NCI-H82 (cell line): ENCODE results near the gene STARD13.

Source experiments
- DNase-seq: peaks from one replicate; lab custom pipeline; 2025; lab: John Stamatoyannopoulos, UW

STARD13 gene

GRCh38 chr13:33110713-33111413 is 174.7 kb downstream of the STARD13 start:
- DNase-seq: no peak

GRCh38 chr13:33110386-33110712 is 175.2 kb downstream of the STARD13 start:
- DNase-seq: no peak

GRCh38 chr13:33109801-33110200 is 175.8 kb downstream of the STARD13 start:
- DNase-seq: peak; percentile 32

- DNase-seq: no peak
Measured at GRCh38 chr13:33109271-33109697, 176.3 kb downstream of the STARD13 start.

- DNase-seq: no peak
Measured at GRCh38 chr13:33108620-33109019, 176.9 kb downstream of the STARD13 start.

GRCh38 chr13:33107361-33107760 is 178.2 kb downstream of the STARD13 start:
- DNase-seq: no peak

GRCh38 chr13:33106656-33107360 is 178.7 kb downstream of the STARD13 start:
- no peak for DNase-seq

GRCh38 chr13:33105387-33106005 is 180.1 kb downstream of the STARD13 start:
- no peak for DNase-seq

GRCh38 chr13:33103457-33103856 is 182.1 kb downstream of the STARD13 start:
- no peak for DNase-seq

- no peak for DNase-seq
Measured at GRCh38 chr13:33101835-33102234, 183.7 kb downstream of the STARD13 start.

- DNase-seq: no peak
Measured at GRCh38 chr13:33100886-33101285, 184.7 kb downstream of the STARD13 start.

- peak; percentile 29 for DNase-seq
Measured at GRCh38 chr13:33099860-33100259, 185.7 kb downstream of the STARD13 start.

- no peak for DNase-seq
Measured at GRCh38 chr13:33096886-33097605, 188.5 kb downstream of the STARD13 start.

GRCh38 chr13:33092073-33092987 is 193.2 kb downstream of the STARD13 start:
- peak; percentile 25 for DNase-seq

GRCh38 chr13:33091415-33091774 is 194.2 kb downstream of the STARD13 start:
- no peak for DNase-seq

- DNase-seq: peak; percentile 58
Measured at GRCh38 chr13:33090755-33091414, 194.7 kb downstream of the STARD13 start.

GRCh38 chr13:33089311-33089710 is 196.2 kb downstream of the STARD13 start:
- DNase-seq: no peak

- DNase-seq: no peak
Measured at GRCh38 chr13:33087790-33088189, 197.8 kb downstream of the STARD13 start.

- no peak for DNase-seq
Measured at GRCh38 chr13:33087091-33087490, 198.5 kb downstream of the STARD13 start.

GRCh38 chr13:33083054-33083453 is 202.5 kb downstream of the STARD13 start:
- no peak for DNase-seq

- DNase-seq: no peak
Measured at GRCh38 chr13:33081666-33082065, 203.9 kb downstream of the STARD13 start.
